Astrocyte (in vitro differentiated cells and primary cell): ENCODE measurements around the gene SREBF2.

Source experiments
- EZH2 ChIP-seq: IDR thresholded peaks from 2 replicates; pipeline ENCODE4 v1.6.1; 2012; ENCODE audit warnings: mild to moderate bottlenecking, low read length, inconsistent platforms; ENCODE audit not compliant: insufficient read depth
- TF ChIP-seq, protein P1 (sequence below): IDR thresholded peaks from 2 replicates; pipeline ENCODE4 v1.5.1; 2011; ENCODE audit warnings: low read depth, mild to moderate bottlenecking, inconsistent platforms, low read length, moderate library complexity; ENCODE audit not compliant: insufficient read depth

DNA sequence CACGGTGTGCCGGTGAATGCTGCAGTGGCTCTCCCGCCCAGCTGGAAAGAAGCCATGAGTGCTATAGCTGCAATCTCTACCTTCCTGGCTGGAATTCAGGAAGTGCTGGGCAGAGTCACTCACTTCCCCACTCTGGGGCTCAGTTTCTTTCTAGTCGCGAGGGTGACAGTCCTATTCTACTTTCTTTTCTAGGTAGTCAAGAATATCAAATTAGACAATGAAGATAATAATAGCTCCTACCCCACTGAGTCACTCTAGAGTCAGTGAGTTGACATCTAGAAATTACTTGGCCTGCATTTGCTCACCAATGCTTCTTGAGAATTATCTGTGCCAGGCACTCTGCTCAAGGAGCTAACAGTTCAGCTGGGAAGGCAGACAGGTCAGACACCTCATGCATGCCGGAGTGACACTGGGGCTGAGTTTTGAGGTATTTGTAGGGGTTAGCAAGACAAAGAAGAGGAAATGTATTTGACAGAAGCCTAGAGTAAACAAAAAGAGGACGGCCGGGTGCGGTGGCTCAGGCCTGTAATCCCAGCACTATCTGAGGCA is 110.8 kb downstream of the SREBF2 start:
- TF ChIP-seq, protein P1, sequence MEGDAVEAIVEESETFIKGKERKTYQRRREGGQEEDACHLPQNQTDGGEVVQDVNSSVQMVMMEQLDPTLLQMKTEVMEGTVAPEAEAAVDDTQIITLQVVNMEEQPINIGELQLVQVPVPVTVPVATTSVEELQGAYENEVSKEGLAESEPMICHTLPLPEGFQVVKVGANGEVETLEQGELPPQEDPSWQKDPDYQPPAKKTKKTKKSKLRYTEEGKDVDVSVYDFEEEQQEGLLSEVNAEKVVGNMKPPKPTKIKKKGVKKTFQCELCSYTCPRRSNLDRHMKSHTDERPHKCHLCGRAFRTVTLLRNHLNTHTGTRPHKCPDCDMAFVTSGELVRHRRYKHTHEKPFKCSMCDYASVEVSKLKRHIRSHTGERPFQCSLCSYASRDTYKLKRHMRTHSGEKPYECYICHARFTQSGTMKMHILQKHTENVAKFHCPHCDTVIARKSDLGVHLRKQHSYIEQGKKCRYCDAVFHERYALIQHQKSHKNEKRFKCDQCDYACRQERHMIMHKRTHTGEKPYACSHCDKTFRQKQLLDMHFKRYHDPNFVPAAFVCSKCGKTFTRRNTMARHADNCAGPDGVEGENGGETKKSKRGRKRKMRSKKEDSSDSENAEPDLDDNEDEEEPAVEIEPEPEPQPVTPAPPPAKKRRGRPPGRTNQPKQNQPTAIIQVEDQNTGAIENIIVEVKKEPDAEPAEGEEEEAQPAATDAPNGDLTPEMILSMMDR, result no peak
- no peak for TF ChIP-seq EZH2
